SK-N-SH (cell line): ENCODE data around the gene KSR2. TPM values are rescaled to one million over a fixed set of nuclear protein-coding genes. Genes with fewer than 3 reads are reported as not detected.

ENCODE experiments used
- CTCF ChIA-PET: fragments of 300-600, 350-600 bp; formaldehyde crosslinking; extraction: SDS; loops from one replicate; lab custom pipeline; 2021; lab: Yijun Ruan, JAX
- POLR2A ChIA-PET: fragments of 350-600 bp; sonication (Branson Sonifier 250); formaldehyde crosslinking; extraction: SDS; loops from one replicate; lab custom pipeline; 2020; ENCODE audit warnings: antibody characterized with exemption, inconsistent platforms; lab: Yijun Ruan, JAX
- DNase-seq: peaks from one replicate; pipeline ENCODE4 v3.0.0; 2012
- H2AFZ ChIP-seq: fragments of 200-600 bp; sonication (generic); 2 replicates; pipeline ENCODE4 v1.8.1; 2016; ENCODE audit warnings: antibody characterized with exemption, mild to moderate bottlenecking, low read depth
- H3F3A ChIP-seq: fragments of 200-600 bp; sonication (generic); replicated peaks from 2 replicates; pipeline ENCODE3; 2016; ENCODE audit warnings: antibody characterized with exemption, mild to moderate bottlenecking; ENCODE audit not compliant: insufficient read depth
- H3K27ac ChIP-seq, 2 experiments: fragments of 200-500 bp in 1 of 2; fragments of 200-600 bp in 1 of 2; sonication (Bioruptor generic) in 1 of 2; sonication (generic), shearing (Covaris generic) in 1 of 2; 2 replicates each; pipeline versions ENCODE4 v1.5.1 to v1.6.1; 2014 to 2016; ENCODE audit warnings: low read depth in 2 of 2, inconsistent platforms in 1 of 2, low read length in 1 of 2, mild to moderate bottlenecking in 1 of 2, mixed read lengths in 1 of 2
- H3K27me3 ChIP-seq: fragments of 200-600 bp; sonication (generic), shearing (Covaris generic); 2 replicates; pipeline ENCODE4 v1.6.1; 2016; ENCODE audit warnings: mixed run types; ENCODE audit not compliant: insufficient read depth
- H3K36me3 ChIP-seq, 2 experiments: fragments of 200-500 bp in 1 of 2; fragments of 200-600 bp in 1 of 2; sonication (Bioruptor generic) in 1 of 2; sonication (generic) in 1 of 2; replicated peaks in 1 of 2; 2 replicates each; pipeline versions ENCODE3 to v1.5.1; 2014 to 2016; ENCODE audit warnings: low read length in 1 of 2, mild to moderate bottlenecking in 1 of 2; ENCODE audit not compliant: insufficient read depth in 2 of 2, control insufficient read depth in 1 of 2
- H3K4me1 ChIP-seq, 2 experiments: fragments of 200-500 bp in 1 of 2; fragments of 200-600 bp in 1 of 2; sonication (Bioruptor generic) in 1 of 2; sonication (generic), shearing (Covaris generic) in 1 of 2; 2 replicates each; pipeline versions ENCODE4 v1.5.1 to v1.6.1; 2014 to 2016; ENCODE audit warnings: low read depth in 1 of 2, low read length in 1 of 2, mixed run types in 1 of 2; ENCODE audit not compliant: insufficient read depth in 2 of 2, control insufficient read depth in 1 of 2
- H3K4me2 ChIP-seq: fragments of 200-600 bp; sonication (generic), shearing (Covaris generic); 2 replicates; pipeline ENCODE4 v1.6.1; 2017; ENCODE audit warnings: mixed run types
- H3K4me3 ChIP-seq, 2 experiments: fragments of 200-500 bp in 1 of 2; fragments of 200-600 bp in 1 of 2; sonication (Bioruptor generic) in 1 of 2; sonication (generic), shearing (Covaris generic) in 1 of 2; 2 replicates each; pipeline versions ENCODE4 v1.5.1 to v1.8.1; 2014 to 2016; ENCODE audit warnings: low read depth in 2 of 2, inconsistent platforms in 1 of 2, low read length in 1 of 2, mild to moderate bottlenecking in 1 of 2, mixed read lengths in 1 of 2, moderate library complexity in 1 of 2
- H3K79me2 ChIP-seq: fragments of 200-600 bp; sonication (generic); 2 replicates; pipeline ENCODE4 v1.8.1; 2017; ENCODE audit warnings: mild to moderate bottlenecking; ENCODE audit not compliant: insufficient read depth
- H3K9ac ChIP-seq: fragments of 200-600 bp; sonication (generic); 2 replicates; pipeline ENCODE4 v1.6.1; 2017; ENCODE audit warnings: mixed run types
- H3K9me2 ChIP-seq: fragments of 200-600 bp; sonication (generic); 2 replicates; pipeline ENCODE4 v1.6.1; 2017; ENCODE audit warnings: mixed run types
- H3K9me3 ChIP-seq: fragments of 200-600 bp; sonication (generic); 2 replicates; pipeline ENCODE4 v1.6.1; 2017; ENCODE audit warnings: mixed run types, mild to moderate bottlenecking, moderate library complexity
- H4K20me1 ChIP-seq: fragments of 200-600 bp; sonication (generic); 2 replicates; pipeline ENCODE4 v1.6.1; 2017; ENCODE audit warnings: mild to moderate bottlenecking, mixed run types; ENCODE audit not compliant: insufficient read depth
- CHD2 ChIP-seq: fragments of 150-350 bp; IDR thresholded peaks from 2 replicates; pipeline ENCODE4 v1.6.1; 2018; ENCODE audit warnings: low read length; ENCODE audit not compliant: partially characterized antibody
- ELF1 ChIP-seq: IDR thresholded peaks from 2 replicates; pipeline ENCODE4 v1.4.0; 2012
- EZH2phosphoT487 ChIP-seq: fragments of 200-600 bp; sonication (generic); IDR thresholded peaks from 2 replicates; pipeline ENCODE4 v1.6.1; 2017; ENCODE audit warnings: low read depth, mixed run types, mild to moderate bottlenecking, antibody characterized with exemption, moderate library complexity, borderline replicate concordance
- FOSL2 ChIP-seq: IDR thresholded peaks from 2 replicates; pipeline ENCODE4 v1.4.0; 2012; ENCODE audit warnings: low read depth, mild to moderate bottlenecking, moderate library complexity, borderline replicate concordance
- FOXJ3 ChIP-seq: sonication (generic); formaldehyde crosslinking; IDR thresholded peaks from 2 replicates; pipeline ENCODE4 v1.5.1; 2020; ENCODE audit warnings: mild to moderate bottlenecking, missing genetic modification reagents
- GABPA ChIP-seq: IDR thresholded peaks from 2 replicates; pipeline ENCODE4 v1.4.0; 2012; ENCODE audit warnings: low read depth, mild to moderate bottlenecking
- MEF2A ChIP-seq: IDR thresholded peaks from 2 replicates; pipeline ENCODE4 v1.4.0; 2012; ENCODE audit warnings: low read depth, borderline replicate concordance
- RCOR1 ChIP-seq: fragments of 150-350 bp; IDR thresholded peaks from 2 replicates; pipeline ENCODE4 v1.6.1; 2017; ENCODE audit warnings: antibody characterized with exemption, low read length
- SIN3A ChIP-seq: IDR thresholded peaks from 2 replicates; pipeline ENCODE4 v1.6.1; 2012; ENCODE audit warnings: low read depth, mild to moderate bottlenecking, low read length, moderate library complexity, borderline replicate concordance
- TCF12 ChIP-seq: IDR thresholded peaks from 2 replicates; pipeline ENCODE4 v1.4.0; 2012
- TEAD4 ChIP-seq: IDR thresholded peaks from 2 replicates; pipeline ENCODE4 v1.4.0; 2012; ENCODE audit warnings: mild to moderate bottlenecking, borderline replicate concordance; ENCODE audit not compliant: insufficient read depth
- YY1 ChIP-seq: IDR thresholded peaks from 2 replicates; pipeline ENCODE4 v1.4.0; 2012; ENCODE audit warnings: low read depth, mild to moderate bottlenecking
- WGBS: methylation state at CpG from one replicate; pipeline ENCODE4 v1.1.6; 2017; ENCODE audit warnings: low lambda C conversion rate; 5-methylcytosine and 5-hydroxymethylcytosine counted together
- polyA plus RNA-seq, 3 experiments: library from polyadenylated mRNA; depleted of rRNA; stranded (reverse); fragments of >200 nt; gene quantifications; 2 replicates each; pipeline ENCODE4 v1.2.3, GENCODE V29; 2012
- TF ChIP-seq, protein P1 (sequence below): fragments of 200-600 bp; sonication (generic); IDR thresholded peaks from 2 replicates; pipeline ENCODE4 v1.6.1; 2017; ENCODE audit warnings: antibody characterized with exemption, mild to moderate bottlenecking, moderate library complexity
- TF ChIP-seq, protein P2 (sequence below): IDR thresholded peaks from 2 replicates; pipeline ENCODE4 v1.4.0; 2012; ENCODE audit warnings: low read depth
- TF ChIP-seq, protein P3 (sequence below): IDR thresholded peaks from 2 replicates; pipeline ENCODE4 v1.4.0; 2012; ENCODE audit warnings: low read depth, borderline replicate concordance
- TF ChIP-seq, protein P4 (sequence below): fragments of 150-350 bp; IDR thresholded peaks from 2 replicates; pipeline ENCODE4 v1.6.1; 2016; ENCODE audit warnings: mild to moderate bottlenecking, low read depth, low read length
- TF ChIP-seq, protein P5 (sequence below): fragments of 150-350 bp; IDR thresholded peaks from 2 replicates; pipeline ENCODE4 v1.6.1; 2017; ENCODE audit warnings: antibody characterized with exemption, low read length, low read depth, borderline replicate concordance

The KSR2 gene
- polyA plus RNA-seq, 1 of the 3 experiments (the other 2 are of a cell fraction) = 0.12 TPM

DNA sequence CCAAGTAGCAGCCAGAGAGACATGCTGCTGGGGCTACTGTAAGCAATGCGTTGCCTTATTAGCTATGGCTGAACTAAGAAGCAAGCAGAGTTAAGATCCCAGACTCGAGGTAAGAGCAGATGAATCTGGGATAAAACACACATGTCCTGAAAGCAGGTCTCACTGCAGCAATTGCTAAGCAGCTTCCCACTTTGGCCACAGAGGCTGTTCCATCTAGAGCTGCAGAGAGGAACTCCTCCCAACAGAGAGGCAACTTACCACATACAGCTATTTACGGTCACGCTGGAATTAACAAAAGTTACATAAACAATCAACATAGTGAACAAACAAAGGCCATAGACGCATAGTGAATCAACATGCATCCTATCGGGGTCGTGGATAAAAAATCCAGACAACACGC lies 90.2 kb downstream of the KSR2 start (continued):
- TF ChIP-seq, protein P1, sequence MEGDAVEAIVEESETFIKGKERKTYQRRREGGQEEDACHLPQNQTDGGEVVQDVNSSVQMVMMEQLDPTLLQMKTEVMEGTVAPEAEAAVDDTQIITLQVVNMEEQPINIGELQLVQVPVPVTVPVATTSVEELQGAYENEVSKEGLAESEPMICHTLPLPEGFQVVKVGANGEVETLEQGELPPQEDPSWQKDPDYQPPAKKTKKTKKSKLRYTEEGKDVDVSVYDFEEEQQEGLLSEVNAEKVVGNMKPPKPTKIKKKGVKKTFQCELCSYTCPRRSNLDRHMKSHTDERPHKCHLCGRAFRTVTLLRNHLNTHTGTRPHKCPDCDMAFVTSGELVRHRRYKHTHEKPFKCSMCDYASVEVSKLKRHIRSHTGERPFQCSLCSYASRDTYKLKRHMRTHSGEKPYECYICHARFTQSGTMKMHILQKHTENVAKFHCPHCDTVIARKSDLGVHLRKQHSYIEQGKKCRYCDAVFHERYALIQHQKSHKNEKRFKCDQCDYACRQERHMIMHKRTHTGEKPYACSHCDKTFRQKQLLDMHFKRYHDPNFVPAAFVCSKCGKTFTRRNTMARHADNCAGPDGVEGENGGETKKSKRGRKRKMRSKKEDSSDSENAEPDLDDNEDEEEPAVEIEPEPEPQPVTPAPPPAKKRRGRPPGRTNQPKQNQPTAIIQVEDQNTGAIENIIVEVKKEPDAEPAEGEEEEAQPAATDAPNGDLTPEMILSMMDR = no peak
- TF ChIP-seq CHD2 = no peak
- TF ChIP-seq TEAD4 = no peak
- no peak for TF ChIP-seq TCF12
- TF ChIP-seq YY1 = no peak
- TF ChIP-seq, protein P2, sequence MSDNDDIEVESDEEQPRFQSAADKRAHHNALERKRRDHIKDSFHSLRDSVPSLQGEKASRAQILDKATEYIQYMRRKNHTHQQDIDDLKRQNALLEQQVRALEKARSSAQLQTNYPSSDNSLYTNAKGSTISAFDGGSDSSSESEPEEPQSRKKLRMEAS = no peak

DNA sequence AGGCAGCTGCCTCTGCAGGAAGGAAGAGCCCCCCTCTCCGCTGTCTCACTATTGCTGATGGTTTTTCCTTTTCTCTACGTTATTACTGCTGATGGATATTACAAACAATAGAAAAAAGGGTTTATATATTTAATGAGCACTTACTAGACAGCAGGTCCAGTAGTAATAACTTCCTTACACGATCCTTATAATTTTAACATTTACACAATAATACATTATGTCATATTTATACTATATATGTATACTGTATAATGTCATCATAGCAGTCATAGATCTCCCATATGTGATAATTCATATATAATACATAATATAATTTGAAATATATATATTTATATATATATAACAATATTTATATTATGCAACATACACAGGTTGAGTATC lies 92.4 kb downstream of the KSR2 start:
- H3K79me2 ChIP-seq = no peaks in the 10 kb centered on the region
- H3K9me3 ChIP-seq = no peaks in the 10 kb centered on the region
- TF ChIP-seq TCF12 = no peak
- TF ChIP-seq, protein P1 = no peak
- TF ChIP-seq, protein P3, sequence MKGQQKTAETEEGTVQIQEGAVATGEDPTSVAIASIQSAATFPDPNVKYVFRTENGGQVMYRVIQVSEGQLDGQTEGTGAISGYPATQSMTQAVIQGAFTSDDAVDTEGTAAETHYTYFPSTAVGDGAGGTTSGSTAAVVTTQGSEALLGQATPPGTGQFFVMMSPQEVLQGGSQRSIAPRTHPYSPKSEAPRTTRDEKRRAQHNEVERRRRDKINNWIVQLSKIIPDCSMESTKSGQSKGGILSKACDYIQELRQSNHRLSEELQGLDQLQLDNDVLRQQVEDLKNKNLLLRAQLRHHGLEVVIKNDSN = no peak
- TF ChIP-seq CHD2 = no peak
- TF ChIP-seq SIN3A = no peak
- no peak for TF ChIP-seq FOXJ3 (CRISPR knock-in tag)
- no peak for TF ChIP-seq GABPA
- no peak for TF ChIP-seq FOSL2
- TF ChIP-seq RCOR1 = no peak
- no peak for TF ChIP-seq MEF2A
- TF ChIP-seq, protein P4, sequence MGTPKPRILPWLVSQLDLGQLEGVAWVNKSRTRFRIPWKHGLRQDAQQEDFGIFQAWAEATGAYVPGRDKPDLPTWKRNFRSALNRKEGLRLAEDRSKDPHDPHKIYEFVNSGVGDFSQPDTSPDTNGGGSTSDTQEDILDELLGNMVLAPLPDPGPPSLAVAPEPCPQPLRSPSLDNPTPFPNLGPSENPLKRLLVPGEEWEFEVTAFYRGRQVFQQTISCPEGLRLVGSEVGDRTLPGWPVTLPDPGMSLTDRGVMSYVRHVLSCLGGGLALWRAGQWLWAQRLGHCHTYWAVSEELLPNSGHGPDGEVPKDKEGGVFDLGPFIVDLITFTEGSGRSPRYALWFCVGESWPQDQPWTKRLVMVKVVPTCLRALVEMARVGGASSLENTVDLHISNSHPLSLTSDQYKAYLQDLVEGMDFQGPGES = no peak
- TF ChIP-seq EZH2phosphoT487 = no peak
- no peak for TF ChIP-seq ELF1
- TF ChIP-seq, protein P5, sequence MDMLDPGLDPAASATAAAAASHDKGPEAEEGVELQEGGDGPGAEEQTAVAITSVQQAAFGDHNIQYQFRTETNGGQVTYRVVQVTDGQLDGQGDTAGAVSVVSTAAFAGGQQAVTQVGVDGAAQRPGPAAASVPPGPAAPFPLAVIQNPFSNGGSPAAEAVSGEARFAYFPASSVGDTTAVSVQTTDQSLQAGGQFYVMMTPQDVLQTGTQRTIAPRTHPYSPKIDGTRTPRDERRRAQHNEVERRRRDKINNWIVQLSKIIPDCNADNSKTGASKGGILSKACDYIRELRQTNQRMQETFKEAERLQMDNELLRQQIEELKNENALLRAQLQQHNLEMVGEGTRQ = no peak
- DNase-seq = no peak
- no peak overlapping the region for H3K4me2 ChIP-seq
- no peak overlapping the region for H3K9ac ChIP-seq
- no peaks in the 10 kb centered on the region for H3F3A ChIP-seq
- no peak overlapping the region for H3K27ac ChIP-seq
- ChIA-PET CTCF (interaction anchor here (0.7 to 8.5 kb wide), 5 partner anchors 19 to 501 kb away, joined by 3 to 137 read pairs (median 6); no protein-coding TSS in a partner anchor), POLR2A (no interaction called here)
- no peaks in the 10 kb centered on the region for H3K4me1 ChIP-seq
- WGBS = 78% methylated on average over 3 of the region's 3 CpGs
- H2AFZ ChIP-seq = no peak overlapping the region
- H3K9me2 ChIP-seq = no peaks in the 10 kb centered on the region
- no peaks in the 10 kb centered on the region for H3K36me3 ChIP-seq
- no peaks in the 10 kb centered on the region for H4K20me1 ChIP-seq
- H3K4me3 ChIP-seq = no peak overlapping the region
- no peaks in the 10 kb centered on the region for H3K27me3 ChIP-seq
